Measurements from ENCODE around the gene GPHN. TPM values are rescaled to one million over a fixed set of nuclear protein-coding genes. Genes with fewer than 3 reads are reported as not detected.

Gene GPHN
- total RNA-seq, 2 experiments from 2014 or later, result 26.3 to 26.6 TPM

DNA sequence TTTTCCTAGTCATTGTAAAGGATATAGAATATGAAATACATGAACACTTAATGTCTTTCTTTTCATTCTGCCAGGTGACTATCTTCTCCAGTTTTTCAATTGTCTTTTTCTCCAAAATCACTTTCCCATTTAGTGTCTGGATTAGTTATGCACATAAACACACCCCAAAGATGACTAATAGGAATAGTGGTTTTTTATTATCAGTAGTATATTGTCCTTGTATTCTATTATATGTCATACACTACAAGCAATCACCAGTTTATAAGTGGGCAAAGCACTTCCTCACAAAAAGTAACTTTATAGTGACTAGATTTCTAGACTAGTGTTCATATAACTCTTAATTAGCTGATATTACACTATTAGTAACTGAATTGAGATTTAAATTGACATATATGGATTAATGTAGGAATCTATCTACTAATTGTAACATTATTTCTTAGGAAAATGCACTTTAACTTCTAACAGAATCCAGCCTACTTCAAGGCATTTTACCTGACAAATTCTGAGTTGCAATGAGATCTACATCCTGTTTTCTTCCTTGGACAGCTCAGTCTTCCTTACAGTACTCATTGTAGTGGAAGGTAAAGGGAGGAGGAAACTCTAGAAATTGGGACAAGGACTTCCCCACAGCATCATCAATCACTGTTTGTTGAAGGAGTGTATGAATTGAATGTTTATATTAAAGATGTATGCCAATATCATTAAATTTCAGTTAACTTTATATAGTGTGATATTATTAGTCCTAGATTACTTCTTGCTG, 495.2 kb downstream of the GPHN start:
- Mint-ChIP-seq H3K4me3 (no peak overlapping the region), H3K4me1 (ENCODE audit: low read depth) (peaks cover under 1% of the 10 kb centered on the region), H3K36me3 (ENCODE audit: low read depth) (peaks cover 2% of the 10 kb centered on the region), H3K27me3 (no peaks in the 10 kb centered on the region), H3K27ac (no peak overlapping the region), H3K9me3 (no peaks in the 10 kb centered on the region)
- ATAC-seq (no peak), DNase-seq (no peak)
- POLR2A ChIA-PET, result interaction anchor here (0.5 kb wide), 1 partner anchor 46 kb away, joined by 3 read pairs; no protein-coding TSS in a partner anchor
- TF ChIP-seq, protein P1, sequence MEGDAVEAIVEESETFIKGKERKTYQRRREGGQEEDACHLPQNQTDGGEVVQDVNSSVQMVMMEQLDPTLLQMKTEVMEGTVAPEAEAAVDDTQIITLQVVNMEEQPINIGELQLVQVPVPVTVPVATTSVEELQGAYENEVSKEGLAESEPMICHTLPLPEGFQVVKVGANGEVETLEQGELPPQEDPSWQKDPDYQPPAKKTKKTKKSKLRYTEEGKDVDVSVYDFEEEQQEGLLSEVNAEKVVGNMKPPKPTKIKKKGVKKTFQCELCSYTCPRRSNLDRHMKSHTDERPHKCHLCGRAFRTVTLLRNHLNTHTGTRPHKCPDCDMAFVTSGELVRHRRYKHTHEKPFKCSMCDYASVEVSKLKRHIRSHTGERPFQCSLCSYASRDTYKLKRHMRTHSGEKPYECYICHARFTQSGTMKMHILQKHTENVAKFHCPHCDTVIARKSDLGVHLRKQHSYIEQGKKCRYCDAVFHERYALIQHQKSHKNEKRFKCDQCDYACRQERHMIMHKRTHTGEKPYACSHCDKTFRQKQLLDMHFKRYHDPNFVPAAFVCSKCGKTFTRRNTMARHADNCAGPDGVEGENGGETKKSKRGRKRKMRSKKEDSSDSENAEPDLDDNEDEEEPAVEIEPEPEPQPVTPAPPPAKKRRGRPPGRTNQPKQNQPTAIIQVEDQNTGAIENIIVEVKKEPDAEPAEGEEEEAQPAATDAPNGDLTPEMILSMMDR (IDR thresholded peaks at IDR 0.05), result no peak
- intact Hi-C loops (cut with micrococcal nuclease), result no loop called here
- CTCF ChIA-PET, result no interaction called here

DNA sequence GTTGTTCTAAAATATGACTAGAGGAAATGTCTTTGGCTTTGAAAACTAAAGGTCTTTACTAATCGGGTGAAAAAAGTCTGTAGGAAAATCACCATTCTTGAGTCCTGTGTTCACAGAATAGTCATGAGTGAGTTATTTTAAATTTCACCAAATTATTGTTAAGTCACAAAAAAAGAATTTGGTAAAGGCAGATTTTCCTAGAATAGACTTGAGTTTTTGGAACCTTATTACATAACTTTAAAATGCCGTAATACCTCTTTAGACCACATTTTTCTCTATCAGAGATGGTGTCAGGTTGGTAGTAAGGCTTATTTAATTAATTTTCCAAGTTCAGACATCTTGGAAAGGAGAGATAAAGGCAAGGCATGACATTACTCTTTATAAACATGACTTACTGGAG, 496.6 kb downstream of the GPHN start:
- CTCF ChIA-PET, result no interaction called here
- Mint-ChIP-seq H3K27ac (no peak overlapping the region), H3K36me3 (ENCODE audit: low read depth) (peaks cover 2% of the 10 kb centered on the region), H3K4me3 (no peak overlapping the region), H3K9me3 (no peaks in the 10 kb centered on the region), H3K27me3 (no peaks in the 10 kb centered on the region), H3K4me1 (ENCODE audit: low read depth) (no peaks in the 10 kb centered on the region)
- POLR2A ChIA-PET, result no interaction called here
- no peak for ATAC-seq
- intact Hi-C loops (cut with micrococcal nuclease), result no loop called here
- no peak for DNase-seq
- TF ChIP-seq, protein P1 (IDR thresholded peaks at IDR 0.05), result no peak

DNA sequence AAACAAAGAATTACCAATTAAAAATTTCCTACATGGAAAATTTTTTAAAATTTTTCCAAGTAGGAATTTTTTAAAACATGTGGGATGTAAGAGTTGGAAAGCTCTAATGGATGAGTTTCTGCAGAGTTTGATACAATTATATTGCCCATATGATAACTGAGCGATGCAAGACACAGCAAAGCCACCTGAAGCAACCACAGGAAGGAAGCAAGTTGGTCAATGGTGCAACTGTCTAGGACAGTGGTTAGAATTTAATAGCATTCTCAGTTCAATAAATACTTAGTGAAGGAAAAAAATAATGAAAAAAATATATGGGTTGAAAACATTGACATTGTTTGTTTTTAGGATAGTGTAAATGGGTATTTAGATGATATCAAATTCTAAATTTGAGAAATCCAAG, 502.7 kb downstream of the GPHN start:
- ChIA-PET POLR2A (no interaction called here), CTCF (no interaction called here)
- ATAC-seq (no peak), DNase-seq (no peak)
- intact Hi-C loops (cut with micrococcal nuclease), result no loop called here
- TF ChIP-seq, protein P1 (IDR thresholded peaks at IDR 0.05), result no peak
- no peaks in the 10 kb centered on the region for H3K9me3 Mint-ChIP-seq
- no peaks in the 10 kb centered on the region for H3K36me3 Mint-ChIP-seq (ENCODE audit: low read depth)
- no peaks in the 10 kb centered on the region for H3K27me3 Mint-ChIP-seq
- H3K27ac Mint-ChIP-seq, result no peak overlapping the region
- H3K4me1 Mint-ChIP-seq (ENCODE audit: low read depth), result no peaks in the 10 kb centered on the region
- no peak overlapping the region for H3K4me3 Mint-ChIP-seq

- Mint-ChIP-seq H3K36me3 (ENCODE audit: low read depth) (peaks cover 2% of the 10 kb centered on the region), H3K27ac (no peak overlapping the region), H3K27me3 (no peaks in the 10 kb centered on the region), H3K4me3 (no peak overlapping the region), H3K9me3 (no peaks in the 10 kb centered on the region), H3K4me1 (ENCODE audit: low read depth) (peaks cover 2% of the 10 kb centered on the region)
- DNase-seq (no peak), ATAC-seq (no peak)
- TF ChIP-seq, protein P1 (IDR thresholded peaks at IDR 0.05), result no peak
- intact Hi-C loops (cut with micrococcal nuclease), result no loop called here
- ChIA-PET CTCF (interaction anchor here (1.4 kb wide), 1 partner anchor 9 kb away, joined by 3 read pairs; no protein-coding TSS in a partner anchor), POLR2A (no interaction called here)
Observed at GRCh38 chr14:67016856-67017255, 508.9 kb downstream of the GPHN start.

GRCh38 chr14:67018720-67019119, 510.8 kb downstream of the GPHN start:
- ChIA-PET POLR2A (no interaction called here), CTCF (no interaction called here)
- peaks cover 2% of the 10 kb centered on the region for H3K36me3 Mint-ChIP-seq (ENCODE audit: low read depth)
- no peaks in the 10 kb centered on the region for H3K27me3 Mint-ChIP-seq
- no peak overlapping the region for H3K4me3 Mint-ChIP-seq
- intact Hi-C loops (cut with micrococcal nuclease), result no loop called here
- H3K27ac Mint-ChIP-seq, result no peak overlapping the region
- ATAC-seq (no peak), DNase-seq (no peak)
- no peaks in the 10 kb centered on the region for H3K9me3 Mint-ChIP-seq
- H3K4me1 Mint-ChIP-seq (ENCODE audit: low read depth), result peaks cover 2% of the 10 kb centered on the region
- TF ChIP-seq, protein P1 (IDR thresholded peaks at IDR 0.05), result no peak

All from activated CD8-positive, alpha-beta T cell treated with anti-CD3 and anti-CD28 coated beads for 36 hours (primary cell).